Stomach smooth muscle (tissue), 2 donors: Measurements from ENCODE around the gene CHKA.

ENCODE experiments used
- H3K27ac ChIP-seq: one replicate; pipeline ENCODE4 v1.7.0; 2013; ENCODE audit warnings: mild to moderate bottlenecking, low read length, inconsistent platforms
- H3K27me3 ChIP-seq, 2 donors: one replicate each; pipeline ENCODE4 v1.7.0; 2013; ENCODE audit warnings: low read length in 2 of 2; ENCODE audit not compliant: insufficient read depth in 2 of 2, control insufficient read depth in 1 of 2
- H3K36me3 ChIP-seq, 2 donors: one replicate each; pipeline ENCODE4 v1.7.0; 2013; ENCODE audit warnings: low read length in 2 of 2; ENCODE audit not compliant: control insufficient read depth in 2 of 2, insufficient read depth in 2 of 2
- H3K4me1 ChIP-seq: one replicate; pipeline ENCODE4 v1.7.0; 2013; ENCODE audit warnings: low read length; ENCODE audit not compliant: control insufficient read depth, insufficient read depth
- H3K4me3 ChIP-seq, 2 donors: one replicate each; pipeline ENCODE4 v1.7.0; 2013; ENCODE audit warnings: low read length in 2 of 2
- H3K9ac ChIP-seq, 2 donors: one replicate each; pipeline ENCODE4 v1.7.0; 2013; ENCODE audit warnings: low read length in 2 of 2, mild to moderate bottlenecking in 1 of 2
- H3K9me3 ChIP-seq, 2 donors: one replicate each; pipeline ENCODE4 v1.7.0; 2013; ENCODE audit warnings: low read length in 2 of 2; ENCODE audit not compliant: control insufficient read depth in 2 of 2
- donor health status: healthy.
- donor health status: Pancreatic carcinoma.

The CHKA gene

DNA sequence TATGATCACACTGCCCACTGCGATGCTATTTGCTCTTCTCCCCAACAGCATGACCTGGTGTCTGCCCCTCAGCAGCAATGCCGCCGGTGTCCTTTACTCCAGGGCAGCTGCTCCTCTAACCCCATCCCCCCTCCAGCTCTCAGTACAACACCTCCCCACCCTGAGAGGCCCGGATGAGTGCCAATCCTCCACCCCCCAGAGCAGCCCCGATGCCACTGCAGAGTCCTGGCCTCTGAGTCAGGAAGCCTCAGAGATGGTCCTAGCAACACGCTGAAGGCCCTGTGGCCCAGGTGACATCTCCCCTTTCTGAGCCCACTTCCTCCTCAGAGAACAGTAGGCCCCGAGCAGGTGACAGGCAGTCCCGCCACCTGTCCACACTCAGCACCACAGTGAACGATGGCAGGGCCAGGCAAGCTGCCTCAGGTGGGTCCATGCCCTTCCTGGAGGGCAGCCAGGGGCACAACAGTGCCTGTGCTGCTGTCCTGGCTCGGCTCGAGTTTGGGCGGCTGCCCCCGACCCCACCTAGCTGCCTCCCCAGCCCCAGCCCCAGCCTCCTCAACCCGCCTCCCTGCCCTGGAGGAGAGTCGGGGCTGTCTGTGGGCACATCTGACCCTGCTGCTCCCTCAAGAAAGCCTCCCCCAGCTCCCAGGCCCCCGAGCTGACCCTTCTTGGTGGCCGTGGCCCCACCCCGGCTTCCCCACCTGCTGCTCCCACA lies 94.6 kb downstream of the CHKA start:
- Histone ChIP-seq H3K36me3 (peaks cover 3 to 4% of the 10 kb centered on the region in 2 donors), H3K9me3 (peaks cover 0 to 8% of the 10 kb centered on the region in 2 donors), H3K27me3 (no peaks in the 10 kb centered on the region), H3K27ac (no peak overlapping the region), H3K4me3 (no peak overlapping the region), H3K9ac (no peak overlapping the region), H3K4me1 (peaks cover 17% of the 10 kb centered on the region)

DNA sequence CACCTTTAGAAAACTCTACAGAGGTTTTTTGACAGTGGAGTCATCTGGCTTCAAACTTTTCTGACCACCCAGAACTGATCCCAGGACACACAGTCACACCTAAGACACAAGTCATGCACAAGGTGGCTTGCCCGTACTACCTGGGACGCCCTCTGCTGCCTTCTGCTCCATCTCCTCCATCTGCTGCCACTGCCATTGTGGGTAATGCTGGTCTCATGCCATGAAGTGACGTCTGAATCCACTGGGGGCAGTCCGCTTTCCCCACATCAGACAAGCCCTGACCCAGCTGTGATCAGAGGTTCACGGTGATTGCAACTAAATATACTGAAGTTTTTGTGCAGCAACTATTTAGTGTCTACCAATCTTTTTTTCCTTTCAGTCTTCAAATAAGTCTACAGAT lies 96.1 kb downstream of the CHKA start:
- Histone ChIP-seq H3K27me3 (no peaks in the 10 kb centered on the region), H3K36me3 (peaks cover 3 to 4% of the 10 kb centered on the region in 2 donors), H3K9me3 (peaks cover 0 to 8% of the 10 kb centered on the region in 2 donors), H3K4me3 (no peak overlapping the region), H3K9ac (no peak overlapping the region), H3K4me1 (peaks cover 9% of the 10 kb centered on the region), H3K27ac (no peak overlapping the region)

DNA sequence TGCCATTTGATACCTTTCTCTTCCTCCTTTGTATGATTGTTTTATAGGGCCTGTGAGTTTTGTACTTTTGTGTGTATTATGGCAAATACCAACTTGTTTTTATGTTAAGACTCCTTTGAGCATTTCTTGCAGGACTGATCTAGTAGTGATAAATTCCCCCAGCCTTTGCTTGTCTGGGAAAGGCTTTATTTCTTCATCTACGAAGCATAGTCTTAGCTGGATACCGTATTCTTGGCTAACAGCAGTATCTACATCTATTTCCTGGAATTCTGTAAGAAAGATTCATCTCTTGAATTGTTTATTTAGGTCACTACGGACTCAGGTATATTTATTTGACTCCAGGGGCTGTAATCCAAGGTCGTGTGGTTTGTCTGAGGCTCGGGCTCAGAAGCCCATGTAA lies 96.7 kb downstream of the CHKA start:
- Histone ChIP-seq H3K4me3 (no peak overlapping the region), H3K9me3 (peaks cover 0 to 8% of the 10 kb centered on the region in 2 donors), H3K36me3 (peaks cover 3 to 4% of the 10 kb centered on the region in 2 donors)

DNA sequence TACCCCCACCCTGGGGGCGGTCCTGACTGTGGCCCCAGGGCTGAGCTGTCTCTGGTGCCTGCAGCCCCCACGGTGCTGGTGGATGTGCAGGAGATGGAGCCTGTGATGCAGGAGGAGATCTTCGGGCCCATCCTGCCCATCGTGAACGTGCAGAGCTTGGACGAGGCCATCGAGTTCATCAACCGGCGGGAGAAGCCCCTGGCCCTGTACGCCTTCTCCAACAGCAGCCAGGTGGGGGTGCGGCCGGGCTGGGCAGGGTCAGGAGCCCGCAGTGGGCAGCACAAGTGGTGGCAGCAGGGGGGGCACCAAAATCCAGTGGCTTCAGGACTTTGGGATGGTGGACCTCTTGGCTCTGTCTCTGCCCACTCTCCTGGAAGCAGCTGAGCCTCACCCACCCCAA lies 98.7 kb downstream of the CHKA start:
- Histone ChIP-seq H3K27ac (no peak overlapping the region), H3K36me3 (peaks cover 3 to 4% of the 10 kb centered on the region in 2 donors), H3K9me3 (peaks cover 0 to 8% of the 10 kb centered on the region in 2 donors), H3K9ac (no peak overlapping the region), H3K4me1 (no peaks in the 10 kb centered on the region), H3K27me3 (no peaks in the 10 kb centered on the region), H3K4me3 (no peak overlapping the region)

More for the DNA sequence above, 96.7 kb downstream of the CHKA start:
- peaks cover 4% of the 10 kb centered on the region for H3K4me1 ChIP-seq
- H3K27ac ChIP-seq = no peak overlapping the region
- H3K9ac ChIP-seq = no peak overlapping the region
- no peaks in the 10 kb centered on the region for H3K27me3 ChIP-seq

DNA sequence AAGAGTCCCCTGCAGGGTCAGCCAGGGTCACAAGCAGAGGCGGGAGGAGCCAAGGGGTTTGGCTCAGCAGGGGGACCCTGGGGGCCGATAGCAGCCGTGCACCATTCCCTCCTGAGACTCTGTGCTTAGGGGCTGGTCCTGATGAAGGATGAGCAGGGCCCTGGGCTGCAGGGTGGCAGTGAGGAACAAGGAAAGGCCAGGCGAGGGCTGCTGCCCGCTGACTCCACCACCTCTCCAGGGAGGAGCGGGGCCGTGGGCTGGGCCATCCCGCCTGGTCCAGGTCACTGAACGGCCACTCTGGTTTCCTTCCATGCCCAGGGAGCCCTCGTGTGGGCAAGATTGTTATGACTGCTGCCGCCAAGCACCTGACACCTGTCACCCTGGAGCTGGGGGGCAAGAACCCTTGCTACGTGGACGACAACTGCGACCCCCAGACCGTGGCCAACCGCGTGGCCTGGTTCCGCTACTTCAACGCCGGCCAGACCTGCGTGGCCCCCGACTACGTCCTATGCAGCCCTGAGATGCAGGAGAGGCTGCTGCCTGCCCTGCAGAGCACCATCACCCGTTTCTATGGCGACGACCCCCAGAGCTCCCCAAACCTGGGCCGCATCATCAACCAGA lies 99.9 kb downstream of the CHKA start:
- H3K27me3 ChIP-seq = no peaks in the 10 kb centered on the region
- H3K4me1 ChIP-seq = no peaks in the 10 kb centered on the region
- no peak overlapping the region for H3K27ac ChIP-seq
- H3K4me3 ChIP-seq = no peak overlapping the region
- no peak overlapping the region for H3K9ac ChIP-seq
- peaks cover 0 to 8% of the 10 kb centered on the region in 2 donors for H3K9me3 ChIP-seq
- H3K36me3 ChIP-seq = peaks cover 3 to 4% of the 10 kb centered on the region in 2 donors

DNA sequence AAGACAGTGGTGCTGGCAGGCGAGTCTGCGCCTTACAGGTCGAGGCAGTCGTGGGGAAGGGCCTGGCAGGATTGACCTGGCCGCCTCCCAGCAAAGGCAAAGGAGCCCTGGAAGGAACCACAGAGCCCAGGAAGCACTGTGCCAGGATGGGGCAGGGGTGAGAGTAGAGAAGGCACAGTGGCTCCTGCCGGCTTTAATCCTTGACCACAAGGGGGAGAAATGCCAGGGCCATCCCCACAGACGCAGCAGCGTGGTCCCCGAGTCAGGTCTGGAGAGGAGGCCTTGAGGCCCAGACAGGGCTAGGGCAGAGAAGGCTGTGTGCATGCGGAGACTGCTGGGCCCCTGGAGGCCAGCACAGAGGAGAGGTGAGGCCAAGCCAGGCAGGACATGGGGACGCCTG lies 100.6 kb downstream of the CHKA start:
- peaks cover 3 to 4% of the 10 kb centered on the region in 2 donors for H3K36me3 ChIP-seq
- H3K4me1 ChIP-seq = no peaks in the 10 kb centered on the region
- no peak overlapping the region for H3K27ac ChIP-seq
- H3K9ac ChIP-seq = no peak overlapping the region
- H3K4me3 ChIP-seq = no peak overlapping the region
- H3K27me3 ChIP-seq = no peaks in the 10 kb centered on the region
- H3K9me3 ChIP-seq = peaks cover 0 to 8% of the 10 kb centered on the region in 2 donors

DNA sequence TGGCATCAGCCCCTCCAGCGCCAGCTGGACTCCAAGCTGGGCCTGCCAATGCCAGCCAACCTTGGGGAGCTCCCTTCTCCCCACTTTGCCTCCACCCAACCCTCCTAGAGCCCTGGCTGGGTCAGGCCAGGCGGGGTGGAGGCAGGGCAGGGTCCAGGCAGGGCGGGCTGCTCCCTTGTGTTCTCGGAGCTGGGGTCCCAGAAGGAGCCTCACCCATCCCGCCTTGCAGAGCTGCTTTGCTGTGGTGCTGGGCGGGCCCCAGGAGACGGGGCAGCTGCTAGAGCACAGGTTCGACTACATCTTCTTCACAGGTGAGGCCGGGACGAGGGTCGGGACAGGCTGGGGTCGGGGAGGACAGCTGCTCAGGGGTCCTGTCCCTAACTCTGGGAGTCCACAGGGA lies 101.7 kb downstream of the CHKA start:
- Histone ChIP-seq H3K27me3 (no peaks in the 10 kb centered on the region), H3K36me3 (peaks cover 0 to under 1% of the 10 kb centered on the region in 2 donors), H3K9me3 (peaks cover 0 to under 1% of the 10 kb centered on the region in 2 donors), H3K4me3 (no peak overlapping the region), H3K9ac (no peak overlapping the region), H3K27ac (no peak overlapping the region), H3K4me1 (peaks cover 4% of the 10 kb centered on the region)

DNA sequence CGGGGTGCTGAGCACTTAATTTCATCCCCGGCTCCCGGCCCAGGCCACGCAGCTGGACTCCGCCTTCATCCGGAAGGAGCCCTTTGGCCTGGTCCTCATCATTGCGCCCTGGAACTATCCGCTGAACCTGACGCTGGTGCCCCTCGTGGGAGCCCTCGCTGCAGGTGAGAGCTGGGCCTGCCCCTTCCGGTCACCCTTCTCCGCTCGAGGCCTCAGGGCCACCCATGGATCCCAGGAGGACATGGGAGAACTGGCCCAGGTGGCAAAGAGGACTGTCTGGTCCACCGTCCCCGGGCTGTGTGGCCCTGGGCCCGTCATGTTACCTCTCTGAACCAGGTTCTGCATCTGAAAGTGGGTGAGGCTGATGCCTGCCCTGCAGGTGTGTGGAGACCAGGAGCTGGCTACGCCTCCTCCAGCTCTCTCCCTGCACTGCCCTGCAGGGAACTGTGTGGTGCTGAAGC lies 102.4 kb downstream of the CHKA start:
- Histone ChIP-seq H3K27me3 (no peaks in the 10 kb centered on the region), H3K9ac (no peak overlapping the region), H3K36me3 (no peaks in the 10 kb centered on the region), H3K27ac (no peak overlapping the region), H3K4me1 (peaks cover 11% of the 10 kb centered on the region), H3K4me3 (no peak overlapping the region), H3K9me3 (no peaks in the 10 kb centered on the region)

DNA sequence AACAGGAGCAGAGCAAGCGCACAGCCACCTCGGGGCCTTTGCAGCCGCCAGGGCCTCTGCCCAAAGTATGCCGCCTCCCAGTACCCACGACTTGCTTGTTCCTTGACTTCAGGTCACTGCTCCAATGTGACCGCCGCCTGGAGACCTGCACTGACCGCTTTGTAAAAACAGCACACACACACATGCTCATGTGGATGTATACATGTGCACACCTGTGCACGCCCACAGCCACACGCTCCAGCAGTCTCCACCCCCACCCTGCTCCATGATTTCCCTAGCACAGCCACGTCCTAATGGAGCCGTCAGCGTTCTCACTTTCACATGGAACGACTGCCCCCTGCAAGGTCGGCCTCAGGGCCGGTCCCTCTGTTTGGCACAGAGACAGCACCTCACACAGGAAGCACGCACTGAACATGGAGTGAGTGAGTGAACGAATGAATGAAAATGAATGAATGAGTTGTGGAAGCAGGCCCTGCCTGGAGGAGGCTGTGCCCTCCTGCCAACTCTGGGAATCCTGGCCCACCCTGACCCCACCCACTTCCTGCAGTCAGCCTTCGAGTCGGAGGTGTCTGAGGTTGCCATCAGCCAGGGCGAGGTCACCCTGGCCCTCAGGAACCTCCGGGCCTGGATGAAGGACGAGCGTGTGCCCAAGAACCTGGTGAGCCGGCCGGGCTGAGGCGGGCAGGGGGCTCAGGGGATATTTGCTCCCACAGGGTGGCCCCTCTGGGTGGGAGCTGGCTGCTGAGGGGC lies 103.0 kb downstream of the CHKA start:
- no peak overlapping the region for H3K4me3 ChIP-seq
- H3K27me3 ChIP-seq = no peaks in the 10 kb centered on the region
- H3K4me1 ChIP-seq = peaks cover 11% of the 10 kb centered on the region
- no peaks in the 10 kb centered on the region for H3K9me3 ChIP-seq
- H3K27ac ChIP-seq = no peak overlapping the region
- no peak overlapping the region for H3K9ac ChIP-seq
- H3K36me3 ChIP-seq = no peaks in the 10 kb centered on the region

DNA sequence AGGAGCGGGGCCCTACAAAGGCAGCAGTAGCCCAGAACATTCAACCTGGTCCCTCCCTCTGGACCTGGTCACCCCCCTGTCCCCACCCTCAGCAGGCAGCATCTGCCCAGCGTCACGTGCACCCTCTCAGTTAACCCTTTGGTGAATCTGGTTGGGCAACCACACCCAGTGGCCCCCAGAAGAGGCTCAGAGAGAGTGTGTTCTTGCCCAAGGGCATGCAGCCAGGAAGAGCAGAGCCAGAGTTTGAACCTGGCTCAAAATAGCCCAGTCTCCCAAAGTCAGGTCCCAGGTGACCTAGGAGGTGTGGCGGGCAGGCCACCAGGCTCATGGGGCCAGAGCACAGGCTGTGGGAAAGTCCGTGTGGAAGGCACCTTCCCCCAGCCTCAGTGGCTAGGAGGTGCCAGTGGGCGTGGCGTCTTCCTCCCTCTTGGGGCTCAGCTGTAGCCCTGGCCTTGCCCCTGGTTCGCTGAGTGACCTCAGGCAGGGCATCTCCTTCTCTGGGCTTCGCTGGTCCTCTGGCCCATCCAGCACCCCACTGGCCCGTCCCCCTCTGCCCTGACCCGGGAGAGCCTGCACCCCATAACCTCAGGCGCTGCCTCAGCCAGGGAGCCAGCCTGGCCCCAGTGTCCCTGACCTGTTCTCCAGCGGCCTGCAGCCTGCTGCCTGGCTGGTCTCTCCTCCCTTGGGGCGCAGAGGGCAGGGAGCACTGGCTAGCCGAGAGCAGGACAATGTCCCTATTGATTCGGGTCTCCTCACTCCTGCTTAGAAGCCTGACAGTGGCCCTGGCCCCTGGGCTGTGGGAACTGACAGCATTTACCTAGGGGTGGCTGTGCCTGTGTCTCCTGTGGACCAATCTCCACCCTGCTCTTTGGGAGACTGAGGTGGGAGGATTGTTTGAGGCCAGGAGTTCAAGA lies 104.0 kb downstream of the CHKA start:
- H3K9ac ChIP-seq = no peak overlapping the region
- H3K4me1 ChIP-seq = peaks cover 14% of the 10 kb centered on the region
- H3K36me3 ChIP-seq = no peaks in the 10 kb centered on the region
- no peaks in the 10 kb centered on the region for H3K9me3 ChIP-seq
- H3K4me3 ChIP-seq = no peak overlapping the region
- H3K27me3 ChIP-seq = no peaks in the 10 kb centered on the region
- H3K27ac ChIP-seq = no peak overlapping the region
